GM19468 (cell line): Measurements from ENCODE around the gene RNF133.
"Not testable (repeated sequence)": the region's sequence is repeated elsewhere in the genome, so short reads cannot be mapped to it uniquely, and the experiment has no call there.

ENCODE experiments used
- ATAC-seq: cut with Tn5 transposase; IDR thresholded peaks from one replicate; pipeline ENCODE4 v1.9.1; 2021; ENCODE audit warnings: mild to moderate bottlenecking, moderate library complexity, moderate number of reproducible peaks; ENCODE audit not compliant: unreplicated experiment; ENCODE audit errors: extremely low read depth

Gene RNF133

GRCh38 chr7:122691569-122692235 is 7.2 kb downstream of the RNF133 start:
- no peak for ATAC-seq

GRCh38 chr7:122689346-122690109 is 9.4 kb downstream of the RNF133 start:
- ATAC-seq: no peak

GRCh38 chr7:122688400-122688998 is 10.4 kb downstream of the RNF133 start:
- ATAC-seq: no peak

GRCh38 chr7:122686360-122686878 is 12.5 kb downstream of the RNF133 start:
- ATAC-seq: no peak

- no peak for ATAC-seq
These were observed 14.4 kb downstream of the RNF133 start for GRCh38 chr7:122684504-122684903.

- ATAC-seq: no peak
These were observed 15.9 kb downstream of the RNF133 start for GRCh38 chr7:122682815-122683550.

GRCh38 chr7:122681186-122681585 is 17.7 kb downstream of the RNF133 start:
- ATAC-seq: not testable (repeated sequence)

GRCh38 chr7:122679813-122680212 is 19.1 kb downstream of the RNF133 start:
- ATAC-seq: no peak

- not testable (repeated sequence) for ATAC-seq
These were observed 19.6 kb downstream of the RNF133 start for GRCh38 chr7:122679269-122679709.

- ATAC-seq: no peak
These were observed 21.8 kb downstream of the RNF133 start for GRCh38 chr7:122677149-122677548.

GRCh38 chr7:122676466-122676865 is 22.5 kb downstream of the RNF133 start:
- no peak for ATAC-seq

- ATAC-seq: no peak
These were observed 23.3 kb downstream of the RNF133 start for GRCh38 chr7:122675621-122676020.

- no peak for ATAC-seq
These were observed 23.9 kb downstream of the RNF133 start for GRCh38 chr7:122675011-122675410.

GRCh38 chr7:122674502-122674901 is 24.4 kb downstream of the RNF133 start:
- no peak for ATAC-seq

- no peak for ATAC-seq
These were observed 25.0 kb downstream of the RNF133 start for GRCh38 chr7:122673951-122674350.

- no peak for ATAC-seq
These were observed 26.4 kb downstream of the RNF133 start for GRCh38 chr7:122672536-122672935.

GRCh38 chr7:122663733-122664132 is 35.2 kb downstream of the RNF133 start:
- ATAC-seq: no peak

GRCh38 chr7:122658856-122659255 is 40.1 kb downstream of the RNF133 start:
- no peak for ATAC-seq

- no peak for ATAC-seq
These were observed 45.2 kb downstream of the RNF133 start for GRCh38 chr7:122653685-122654084.

- ATAC-seq: no peak
These were observed 46.0 kb downstream of the RNF133 start for GRCh38 chr7:122652876-122653275.
